ELR (cell line): ENCODE data around the gene CASZ1.

ENCODE experiments used
- DNase-seq: peaks from one replicate; pipeline ENCODE4 v3.0.0-alpha.2; 2015; ENCODE audit warnings: low read depth

Gene CASZ1

DNA sequence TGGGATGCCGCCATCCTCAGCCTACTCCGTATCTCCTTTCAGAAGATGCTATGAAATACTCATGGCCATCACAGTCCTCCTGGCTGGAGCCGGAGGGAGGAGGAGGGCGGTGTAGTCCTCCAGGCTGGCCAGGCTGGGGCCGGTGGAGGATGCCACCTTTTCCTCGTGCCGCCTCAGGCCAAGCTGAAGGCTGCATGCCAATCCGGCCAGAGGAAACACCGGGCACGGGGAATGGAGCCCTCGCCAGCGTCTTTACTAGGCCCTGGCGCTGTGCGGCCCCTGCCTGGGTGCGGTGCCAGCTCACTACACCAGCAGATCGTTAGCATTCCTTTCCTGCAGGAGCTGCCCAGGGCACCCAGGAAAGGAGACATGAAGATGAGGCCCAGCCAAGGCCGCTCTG, 70.1 kb downstream of the CASZ1 start:
- DNase-seq = no peak

- no peak for DNase-seq
Measured at GRCh38 chr1:10724948-10725847, 71.2 kb downstream of the CASZ1 start.

DNA sequence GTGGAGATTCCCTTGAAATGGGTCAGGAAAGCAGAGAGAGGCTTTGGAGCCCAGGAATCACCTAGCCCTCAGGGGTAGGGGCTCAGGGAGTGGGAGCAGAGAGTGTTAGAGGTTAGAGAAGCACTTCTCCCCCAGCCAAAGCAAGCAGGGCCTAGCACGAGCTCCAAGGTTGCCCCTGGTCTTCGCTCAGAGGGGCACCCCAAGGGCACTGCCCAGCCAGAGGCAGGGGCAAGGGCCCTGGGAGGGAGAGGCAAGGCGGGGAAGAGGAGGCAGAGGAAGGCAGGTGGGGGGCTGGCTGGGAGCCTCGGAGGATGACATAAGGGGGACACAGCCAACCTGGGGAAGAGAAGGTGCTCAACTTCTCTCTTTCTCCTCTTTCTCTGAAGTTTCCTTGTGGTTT, 71.9 kb downstream of the CASZ1 start:
- no peak for DNase-seq

GRCh38 chr1:10724052-10724494, 72.4 kb downstream of the CASZ1 start:
- peak; percentile 23 for DNase-seq

DNA sequence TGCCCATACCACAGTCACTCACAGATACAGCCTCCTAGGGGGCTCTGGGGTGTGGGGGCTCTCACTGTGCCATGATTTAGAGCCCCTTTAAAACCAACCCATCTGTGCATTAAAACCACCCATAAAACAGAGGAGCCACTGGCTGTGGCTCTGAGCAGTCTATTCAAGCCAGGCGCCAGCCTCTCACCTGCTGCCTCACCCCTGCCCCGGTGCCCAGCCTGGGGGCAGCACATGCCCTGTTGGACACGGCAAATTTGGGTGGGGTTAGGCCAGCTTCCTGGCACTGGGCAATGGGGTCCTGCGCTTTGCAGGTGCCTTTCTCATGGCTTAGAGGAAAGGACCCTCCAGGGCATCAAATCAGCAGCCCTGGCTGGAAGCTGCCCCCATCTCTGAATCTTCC, 73.1 kb downstream of the CASZ1 start:
- no peak for DNase-seq

- no peak for DNase-seq
Measured at GRCh38 chr1:10722803-10723202, 73.6 kb downstream of the CASZ1 start.

DNA sequence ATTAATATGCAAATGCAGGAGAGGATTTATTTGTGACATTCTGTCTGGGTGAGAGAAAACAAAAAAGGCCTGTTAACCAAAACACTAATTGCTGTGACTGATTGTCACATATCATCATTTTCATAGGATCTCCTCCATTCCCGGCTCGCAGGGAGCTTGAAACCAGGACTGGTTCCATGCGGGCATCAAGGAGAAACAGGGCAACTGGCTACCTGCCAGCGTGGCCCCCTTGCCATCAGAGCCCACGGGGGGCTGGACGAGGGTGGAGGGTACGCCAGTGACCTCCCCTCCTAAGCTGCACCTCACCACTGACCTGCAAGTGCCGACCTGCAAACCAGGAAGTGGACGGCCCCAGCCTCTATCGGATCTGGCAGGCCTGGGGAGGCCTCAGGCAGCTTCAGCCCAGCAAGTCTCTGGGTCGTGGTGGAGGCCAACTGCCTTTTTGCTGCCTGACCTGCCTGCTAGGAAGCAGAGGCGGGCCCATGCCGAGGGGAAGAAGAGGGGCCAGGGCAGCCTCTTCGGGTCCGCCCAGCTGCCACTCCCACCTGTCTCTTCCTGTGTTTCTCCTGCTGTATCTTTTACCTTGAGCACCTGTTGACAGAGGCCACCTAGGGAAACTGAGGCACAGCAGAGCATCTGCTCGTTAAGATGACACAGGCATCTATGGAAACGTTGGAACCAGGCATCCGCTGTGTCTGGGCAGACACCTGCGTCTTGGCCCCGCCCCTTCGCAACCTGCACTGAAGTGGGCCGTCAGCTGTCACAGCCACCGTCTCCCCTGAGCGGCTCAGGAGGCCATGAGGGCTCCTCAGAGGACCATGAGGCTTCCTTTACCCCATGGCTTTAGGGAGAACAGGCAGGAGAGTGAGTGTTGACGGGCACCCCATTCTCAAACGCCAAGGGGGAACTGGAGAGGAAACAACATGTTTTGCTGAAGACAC, 74.8 kb downstream of the CASZ1 start:
- no peak for DNase-seq

DNA sequence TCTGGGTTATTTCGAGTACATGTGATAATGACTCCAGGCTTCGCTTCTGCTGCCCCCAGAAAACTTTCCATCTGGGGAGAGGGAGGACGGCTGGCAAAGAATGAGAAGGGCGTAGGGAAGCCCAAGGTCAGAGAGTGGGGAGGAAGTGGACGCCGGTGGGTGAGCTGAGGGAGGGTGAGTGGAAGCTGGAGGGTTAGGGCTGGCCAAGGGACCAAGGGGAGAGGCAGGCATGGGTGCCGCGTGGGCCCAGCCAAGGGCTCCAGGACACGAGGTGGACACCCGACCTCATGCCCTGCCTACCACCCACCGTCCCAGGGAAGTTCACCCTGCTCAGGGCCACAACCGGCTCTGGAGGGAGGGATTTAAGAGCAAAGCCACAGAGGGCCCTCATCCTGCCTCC, 75.8 kb downstream of the CASZ1 start:
- DNase-seq = no peak

DNA sequence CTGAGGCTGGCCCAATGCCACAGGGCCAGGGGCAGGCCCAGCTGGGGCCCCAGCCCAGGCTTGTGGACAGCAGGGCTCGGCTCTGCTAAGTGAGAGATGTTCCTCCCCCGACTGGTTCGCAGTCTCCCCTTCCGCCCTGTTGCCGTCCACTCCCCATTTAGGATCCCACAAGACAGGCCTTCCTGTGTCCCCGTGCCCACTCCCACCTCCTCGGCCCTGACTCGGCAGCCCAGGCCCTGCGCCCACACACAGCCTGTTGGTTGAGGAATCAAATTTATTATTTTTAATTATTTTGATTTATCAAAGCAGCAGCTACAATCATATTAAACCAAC, 78.4 kb downstream of the CASZ1 start:
- DNase-seq = no peak

DNA sequence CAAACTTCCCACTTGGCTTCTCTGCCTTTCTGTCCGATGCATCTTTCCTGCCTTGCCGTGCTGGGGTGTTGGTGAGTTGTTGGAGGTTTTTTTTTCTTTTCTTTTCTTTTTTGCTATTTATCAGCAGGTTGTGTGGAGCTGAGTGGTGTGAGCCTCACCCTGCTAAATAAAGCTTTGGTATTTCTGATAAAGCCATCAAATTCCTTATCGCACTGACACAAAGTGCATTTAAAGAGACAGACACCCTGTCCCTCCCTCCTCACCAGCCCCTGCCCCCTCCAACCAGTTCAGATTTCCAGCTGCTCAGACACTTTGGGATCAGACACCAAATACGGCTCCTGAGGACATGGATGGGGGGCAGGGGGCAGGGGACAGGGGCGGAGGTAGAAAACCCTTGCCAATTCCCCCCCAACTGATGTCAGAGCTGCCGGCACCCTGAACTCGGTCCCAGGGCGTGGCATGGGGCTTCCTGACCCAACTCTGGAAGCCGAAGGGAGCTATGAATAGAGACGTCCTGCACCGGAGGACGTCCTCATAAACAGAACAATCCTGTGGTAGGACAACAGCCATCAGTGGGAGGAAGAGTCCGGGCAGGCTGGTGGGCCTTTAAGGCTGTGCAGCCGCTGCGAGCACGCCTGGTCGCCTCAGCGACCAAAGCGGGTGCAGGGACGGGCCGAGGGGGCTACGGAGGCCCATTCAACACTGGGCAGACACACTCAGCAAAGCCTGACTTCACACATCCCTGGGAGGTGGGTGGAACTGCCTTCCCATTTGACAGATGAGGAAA, 79.0 kb downstream of the CASZ1 start:
- DNase-seq = no peak

DNA sequence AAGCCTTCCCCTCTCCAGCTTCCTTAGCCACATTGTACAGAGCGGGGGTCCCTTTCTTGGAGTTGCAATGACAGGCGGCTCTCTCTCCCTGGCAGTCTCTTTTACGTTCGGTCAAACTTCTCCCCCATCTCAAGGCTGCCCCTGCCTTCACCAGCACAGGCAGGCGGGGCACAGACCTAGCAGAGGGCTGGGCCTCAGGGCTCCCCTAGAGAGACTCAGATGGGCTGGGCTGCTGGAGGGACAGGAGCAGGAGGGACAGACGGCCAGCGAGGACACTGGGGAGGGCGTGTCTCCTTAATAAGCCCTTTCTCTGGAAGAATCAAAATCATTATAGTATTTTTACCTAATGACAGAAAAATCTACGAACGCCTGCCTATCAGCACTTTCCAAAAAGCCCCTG, 79.6 kb downstream of the CASZ1 start:
- DNase-seq = no peak

GRCh38 chr1:10714337-10715114, 81.9 kb downstream of the CASZ1 start:
- DNase-seq = no peak

GRCh38 chr1:10713614-10714013, 82.8 kb downstream of the CASZ1 start:
- no peak for DNase-seq

DNA sequence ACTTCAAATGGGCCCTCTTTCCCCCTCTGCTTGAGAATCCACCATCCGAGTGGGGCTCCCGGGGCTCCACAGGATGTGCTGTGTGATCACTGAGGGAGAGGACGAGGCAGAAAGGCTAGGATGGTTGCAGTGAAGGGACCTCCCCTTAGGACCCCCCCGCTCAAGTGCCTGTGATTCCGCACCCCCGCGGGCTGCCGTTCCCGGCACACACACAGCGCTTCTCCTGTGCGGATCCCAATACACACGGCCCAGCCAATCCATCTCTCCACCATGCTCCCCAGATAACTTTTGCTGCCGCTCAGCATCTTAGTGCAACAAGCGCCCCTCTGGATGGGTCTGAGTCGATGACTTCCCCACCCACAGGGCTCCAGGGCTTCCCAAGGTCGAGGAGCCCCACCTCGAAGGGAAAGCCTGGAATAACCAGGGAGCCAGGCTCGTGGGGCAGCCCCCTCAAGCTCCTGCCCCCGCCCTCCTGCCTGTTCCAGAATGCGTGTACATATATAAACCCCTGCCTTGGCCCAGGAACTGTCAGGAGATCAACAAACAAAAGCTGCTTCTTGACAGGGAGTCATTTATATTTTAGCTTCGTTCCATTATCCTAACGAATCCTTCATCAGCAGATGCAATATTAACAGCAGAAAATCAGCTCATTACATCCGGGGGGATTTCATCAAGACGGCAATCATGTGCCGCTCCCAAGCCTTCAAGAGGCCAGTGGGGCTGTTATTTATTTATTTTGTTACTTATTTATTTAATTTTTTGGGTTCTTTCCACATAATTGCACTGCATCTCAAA, 83.7 kb downstream of the CASZ1 start:
- DNase-seq = no peak

GRCh38 chr1:10710489-10710888, 86.0 kb downstream of the CASZ1 start:
- no peak for DNase-seq

- no peak for DNase-seq
Measured at GRCh38 chr1:10709646-10710045, 86.8 kb downstream of the CASZ1 start.

DNA sequence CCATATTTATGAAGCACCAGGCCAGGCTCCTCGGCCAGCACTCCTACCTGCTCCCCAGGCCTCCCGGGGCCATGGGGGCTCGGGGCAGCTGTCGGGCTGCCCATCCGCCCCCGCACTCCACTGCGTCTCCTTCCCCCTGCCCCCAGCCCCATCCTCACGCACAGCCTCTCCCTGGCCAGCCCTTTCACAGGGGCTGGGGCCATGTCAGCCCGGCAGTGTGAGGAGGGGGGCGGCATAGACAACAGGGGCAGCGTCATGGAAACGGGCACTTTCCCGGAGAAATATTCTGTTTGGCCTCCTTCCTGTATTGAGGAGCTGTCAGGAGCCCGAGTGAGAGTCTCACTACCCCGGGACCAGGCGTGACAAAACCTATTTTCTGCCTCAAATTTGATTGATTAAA, 87.3 kb downstream of the CASZ1 start:
- no peak for DNase-seq

DNA sequence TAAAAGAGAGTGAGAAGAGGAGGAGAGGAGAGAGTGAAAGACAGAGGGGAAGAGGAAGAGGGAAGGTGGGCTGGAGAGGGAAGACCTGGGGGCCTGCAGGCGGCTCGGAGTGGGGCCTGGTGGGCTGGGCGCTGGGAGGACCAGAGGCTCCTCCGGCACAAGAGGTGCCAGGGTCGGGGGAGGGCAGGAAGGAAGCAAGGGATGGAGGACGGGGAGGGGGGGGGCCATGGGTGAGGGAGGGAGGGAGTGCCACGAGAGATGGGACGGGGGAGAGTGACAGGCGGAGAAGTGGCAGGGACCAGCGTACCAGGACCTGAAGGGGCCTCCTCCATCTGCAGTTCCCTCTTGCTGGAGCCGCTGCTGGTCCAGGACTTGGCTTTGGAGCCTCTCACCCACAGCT, 87.7 kb downstream of the CASZ1 start:
- DNase-seq = no peak

DNA sequence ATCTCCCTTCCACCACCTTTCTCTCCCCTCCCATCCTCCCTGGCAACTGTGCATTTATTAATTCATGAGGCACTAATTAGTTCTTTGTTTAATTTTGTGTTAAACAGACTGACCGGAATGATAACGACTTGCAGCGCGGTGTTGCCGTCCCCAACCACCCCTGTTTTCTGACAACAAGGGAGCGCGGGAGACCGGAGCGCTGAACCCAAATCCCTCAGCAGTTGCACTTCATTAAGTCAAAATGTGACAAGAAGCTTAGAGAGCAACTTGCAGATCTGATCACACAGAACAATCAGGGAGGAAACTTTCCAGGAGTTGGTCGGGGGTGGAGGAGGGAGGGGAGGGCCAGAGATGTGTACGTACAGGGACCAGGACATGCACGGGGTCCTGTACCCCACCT, 89.2 kb downstream of the CASZ1 start:
- no peak for DNase-seq

- no peak for DNase-seq
Measured at GRCh38 chr1:10706376-10706913, 90.0 kb downstream of the CASZ1 start.
